ENCODE measurements around the gene MTARC1. TPM values are rescaled to one million over a fixed set of nuclear protein-coding genes. Genes with fewer than 3 reads are reported as not detected.

The MTARC1 gene
- total and polyA plus RNA-seq, 9 of the 15 experiments (the other 6 are each of a cell fraction or from before 2014, with no cell fraction given): 0.07 to 0.14 (median 0.11) TPM; not detected in 6

- in situ Hi-C loops (cut with MboI): no loop called here
- ChIA-PET POLR2A (interaction anchor here (0.7 kb wide), 1 partner anchor 10 kb away, joined by 5 read pairs; no protein-coding TSS in a partner anchor), CTCF (ENCODE audit: low intra/inter-chr PET ratio) (interaction anchor here (0.7 kb wide), 2 partner anchors 116 to 631 kb away, joined by 3 read pairs; no protein-coding TSS in a partner anchor)
- no peaks in the 10 kb centered on the region for H3K79me2 ChIP-seq (ENCODE audit: control insufficient read depth, insufficient read depth, low read length)
- H3K9me1 ChIP-seq (ENCODE audit: control insufficient read depth, insufficient read depth, low read length): no peaks in the 10 kb centered on the region
- 4% methylated on average over 10 of the region's 10 CpGs for WGBS (ENCODE audit: insufficient coverage, low coverage, missing lambda C conversion rate)
- ATAC-seq (peak; percentile 88), DNase-seq (ENCODE audit: extremely low read depth in 1 of 4, low spot score in 3 of 4) (peak; percentile 45 to 65 (median 62)), FAIRE-seq (peak; percentile 89)
- BruUV-seq (replicated peaks): no TSS peak
- no peak overlapping the region for H3K27ac ChIP-seq (ENCODE audit: extremely low read depth, low read depth, low read length)
- peak overlapping the region; percentile 20; the same call in 1 of the 2 replicates for H2AFZ ChIP-seq (ENCODE audit: low read depth, low read length)
- no peak overlapping the region for H3K9ac ChIP-seq (ENCODE audit: insufficient read depth in 1 of 2, low read depth in 2 of 2, low read length in 2 of 2)
- peaks cover 5 to 27% of the 10 kb centered on the region in 2 experiments; a peak in 3 of 5 replicates for H3K27me3 ChIP-seq (ENCODE audit: control insufficient read depth in 2 of 2, insufficient read depth in 2 of 2, low read length in 2 of 2)
- H3K4me1 ChIP-seq (replicated peaks in 1 of 2; ENCODE audit: control insufficient read depth in 2 of 2, insufficient read depth in 2 of 2, low read length in 2 of 2): no peaks in the 10 kb centered on the region
- H3K36me3 ChIP-seq (ENCODE audit: control insufficient read depth, insufficient read depth, low read length): no peaks in the 10 kb centered on the region
- H3K4me3 ChIP-seq: no peak overlapping the region
- no peaks in the 10 kb centered on the region for H3K9me3 ChIP-seq (replicated peaks; ENCODE audit: control insufficient read depth, insufficient read depth, low read depth, low read length)
- H4K20me1 ChIP-seq (replicated peaks; ENCODE audit: control insufficient read depth, insufficient read depth, low read length): no peaks in the 10 kb centered on the region
- no peak for TF ChIP-seq PTTG1 (tag; IDR thresholded peaks at IDR 0.05; ENCODE audit: low read depth)
- peak; percentile 31; the same call in 1 of the 2 replicates for TF ChIP-seq REST (IDR thresholded peaks at IDR 0.05; ENCODE audit: borderline replicate concordance)
- no peak for TF ChIP-seq REST (CRISPR knock-in tag; IDR thresholded peaks at IDR 0.05; ENCODE audit: low read depth)
- TF ChIP-seq RAD21 (CRISPR knock-in tag; conservative IDR thresholded peaks at IDR 0.05 in 1 of 2, IDR thresholded peaks at IDR 0.05 in 1 of 2): peak; percentile 25 to 37; a peak in 3 of 4 replicates
- TF ChIP-seq KLF1 (tag; IDR thresholded peaks at IDR 0.05): no peak
- no peak for TF ChIP-seq THAP12 (CRISPR knock-in tag; IDR thresholded peaks at IDR 0.05)
- peak; percentile 65 to 75 (median 72) for TF ChIP-seq CTCF (IDR thresholded peaks at IDR 0.05 in 2 of 3, conservative IDR thresholded peaks at IDR 0.05 in 1 of 3; ENCODE audit: insufficient read depth in 2 of 3, low read depth in 1 of 3, low read length in 3 of 3)
- H3K4me2 ChIP-seq (ENCODE audit: insufficient read depth, low read length): no peak overlapping the region
- intact Hi-C loops (cut with micrococcal nuclease): no loop called here
Measured at GRCh38 chr1:220803401-220804201, 16.9 kb downstream of the MTARC1 start.
